GM18508 (cell line): ENCODE data around the gene ARID3A.
"Not testable (repeated sequence)": the region's sequence is repeated elsewhere in the genome, so short reads cannot be mapped to it uniquely, and the experiment has no call there.

ENCODE experiments used
- ATAC-seq: cut with Tn5 transposase; IDR thresholded peaks from one replicate; pipeline ENCODE4 v1.9.1; 2021; ENCODE audit warnings: moderate number of reproducible peaks; ENCODE audit not compliant: insufficient read depth, unreplicated experiment

The ARID3A gene

GRCh38 chr19:1012334-1012733, 86.5 kb downstream of the ARID3A start:
- no peak for ATAC-seq

GRCh38 chr19:1013218-1013617, 87.4 kb downstream of the ARID3A start:
- ATAC-seq: no peak

DNA sequence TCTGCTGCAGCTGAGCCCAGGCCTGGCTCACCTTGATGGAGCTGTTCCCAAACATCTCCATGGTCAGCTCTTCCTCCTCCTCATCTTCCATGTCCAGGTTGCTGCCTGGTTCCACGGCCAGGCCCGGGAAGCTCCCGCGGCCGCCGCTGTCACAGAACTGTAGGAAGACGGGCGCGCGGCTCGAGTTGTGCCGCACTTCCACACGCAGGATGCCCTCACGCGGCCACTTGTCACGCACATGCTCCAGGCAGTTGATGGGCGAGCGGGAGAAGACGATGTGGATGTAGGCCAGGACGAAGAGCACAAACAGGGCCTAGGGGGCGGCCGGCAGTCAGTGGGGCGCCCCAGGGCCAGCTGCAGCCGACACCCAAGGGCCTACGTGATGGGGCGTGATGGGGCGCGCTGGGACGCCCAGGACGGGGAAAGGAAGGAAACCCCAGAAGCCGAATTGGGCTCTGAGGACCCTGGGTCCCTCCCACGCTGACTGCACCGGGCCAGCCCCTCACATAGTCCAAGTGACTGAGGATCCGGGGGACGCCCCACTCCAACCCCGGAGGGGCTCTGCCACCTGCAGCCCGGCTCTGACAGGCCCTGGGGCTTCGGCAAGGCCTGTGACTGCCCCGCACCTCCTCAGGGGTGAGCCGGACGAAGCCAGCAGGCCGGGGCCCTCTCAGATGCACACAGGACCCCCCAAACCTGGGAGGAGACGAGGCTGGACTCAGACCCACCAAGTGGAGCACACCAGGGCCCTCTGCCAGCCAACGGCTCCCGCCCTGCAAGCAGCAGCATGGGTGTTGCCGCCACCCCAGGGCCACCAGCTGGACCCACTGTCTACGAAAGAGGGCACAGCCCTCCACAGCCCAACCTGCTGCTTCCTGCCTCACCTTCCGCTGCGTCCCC, 88.6 kb downstream of the ARID3A start:
- ATAC-seq: no peak

DNA sequence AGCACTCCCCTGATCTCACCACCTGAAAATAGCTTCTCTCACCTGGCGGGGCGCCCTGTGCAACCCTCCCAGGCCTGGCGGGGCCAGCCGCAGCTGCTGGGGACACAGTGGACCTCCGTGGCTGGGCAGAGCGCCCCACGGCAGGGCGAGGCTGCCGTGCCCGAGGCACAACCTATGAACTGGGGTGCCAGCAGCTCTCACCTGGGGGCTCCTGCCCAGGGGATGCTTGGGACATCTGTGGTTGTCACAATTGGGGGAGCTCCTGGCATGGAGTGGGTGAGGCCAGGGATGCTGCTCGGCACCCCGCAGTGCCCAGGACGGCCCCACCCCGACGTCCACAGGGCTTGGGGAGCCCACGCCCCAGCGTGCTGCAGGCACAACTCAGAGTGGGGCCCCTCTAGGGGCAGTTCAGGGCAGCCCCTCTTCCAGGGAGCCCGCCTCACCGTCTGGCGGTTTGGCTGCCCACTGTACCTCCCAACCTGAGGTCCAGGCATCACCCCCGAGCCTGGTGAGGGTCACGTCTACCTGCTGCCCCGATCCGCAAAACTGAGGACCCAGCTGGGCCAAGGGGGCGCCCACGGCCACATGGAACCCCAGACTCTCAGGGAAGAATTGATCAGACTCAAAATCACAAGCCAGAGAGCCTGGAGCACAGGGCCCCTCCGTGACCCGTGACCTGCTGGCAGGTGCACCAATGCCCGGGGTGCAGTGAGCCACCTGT, 89.4 kb downstream of the ARID3A start:
- ATAC-seq: no peak

DNA sequence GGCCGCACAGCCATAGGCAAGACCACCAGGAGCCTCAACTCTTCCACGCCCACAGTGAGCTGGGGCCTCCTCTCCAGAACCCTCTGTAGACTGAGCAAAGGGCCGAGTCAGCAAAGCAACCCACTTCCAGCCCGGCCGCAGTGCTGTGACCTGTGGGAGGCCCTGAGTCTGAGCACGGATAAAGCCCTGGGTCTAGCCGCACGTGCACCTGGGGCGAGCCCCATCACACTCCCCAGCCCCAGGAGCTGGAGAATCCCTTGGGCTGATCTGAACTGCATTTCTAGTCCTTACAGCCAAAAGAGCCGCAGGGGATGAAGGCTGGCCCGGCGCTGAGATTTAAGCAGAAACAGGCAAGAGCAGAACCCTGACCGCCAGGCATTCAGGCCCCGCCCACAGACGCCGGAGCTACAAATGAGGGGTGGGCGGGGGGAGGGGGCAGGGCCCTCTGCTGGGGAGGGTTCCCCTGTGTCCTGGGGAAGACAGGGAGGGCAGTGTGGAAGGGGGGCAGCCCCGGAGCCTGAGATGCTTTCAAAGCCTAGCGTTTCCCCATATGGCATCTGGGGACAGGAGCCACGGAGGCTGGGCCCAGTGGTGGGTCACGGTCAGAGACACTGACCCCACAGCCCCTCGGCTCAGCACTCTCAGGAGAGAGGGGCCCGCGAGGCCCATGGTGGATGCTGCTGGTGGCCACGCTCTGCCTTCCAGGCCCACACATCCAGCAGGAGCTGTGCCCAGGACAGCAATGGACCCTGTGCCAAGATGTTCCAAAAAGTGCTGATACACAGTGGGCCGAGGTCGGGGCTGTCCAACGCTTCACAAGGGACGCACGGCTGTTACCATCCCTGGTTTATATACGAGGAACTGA, 90.2 kb downstream of the ARID3A start:
- no peak for ATAC-seq

- ATAC-seq: no peak
These were observed 90.8 kb downstream of the ARID3A start for GRCh38 chr19:1016647-1017114.

GRCh38 chr19:1017115-1017905, 91.5 kb downstream of the ARID3A start:
- ATAC-seq: no peak

DNA sequence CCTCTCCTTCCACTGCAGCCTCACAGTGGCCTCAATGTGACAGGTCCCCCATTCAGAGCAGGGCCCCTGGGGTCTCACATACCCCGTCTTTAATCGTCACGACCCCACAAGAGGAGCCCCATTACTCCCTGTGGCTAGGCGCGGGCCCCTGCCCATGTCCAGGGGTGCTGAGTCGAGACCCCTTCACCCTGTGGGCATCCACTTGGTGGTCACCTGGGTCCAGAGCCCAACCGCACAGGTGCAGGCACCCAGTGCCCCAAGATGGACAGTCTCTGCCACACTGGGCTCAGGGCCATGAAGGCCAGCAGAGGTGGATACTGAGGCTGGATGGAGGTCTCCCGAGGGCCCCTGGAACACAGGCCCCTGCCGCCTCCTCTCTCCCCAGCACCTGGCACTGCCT, 92.1 kb downstream of the ARID3A start:
- ATAC-seq: no peak

- no peak for ATAC-seq
These were observed 92.6 kb downstream of the ARID3A start for GRCh38 chr19:1018393-1018792.

- ATAC-seq: no peak
These were observed 93.2 kb downstream of the ARID3A start for GRCh38 chr19:1018932-1019615.

GRCh38 chr19:1019616-1019961, 93.8 kb downstream of the ARID3A start:
- no peak for ATAC-seq

DNA sequence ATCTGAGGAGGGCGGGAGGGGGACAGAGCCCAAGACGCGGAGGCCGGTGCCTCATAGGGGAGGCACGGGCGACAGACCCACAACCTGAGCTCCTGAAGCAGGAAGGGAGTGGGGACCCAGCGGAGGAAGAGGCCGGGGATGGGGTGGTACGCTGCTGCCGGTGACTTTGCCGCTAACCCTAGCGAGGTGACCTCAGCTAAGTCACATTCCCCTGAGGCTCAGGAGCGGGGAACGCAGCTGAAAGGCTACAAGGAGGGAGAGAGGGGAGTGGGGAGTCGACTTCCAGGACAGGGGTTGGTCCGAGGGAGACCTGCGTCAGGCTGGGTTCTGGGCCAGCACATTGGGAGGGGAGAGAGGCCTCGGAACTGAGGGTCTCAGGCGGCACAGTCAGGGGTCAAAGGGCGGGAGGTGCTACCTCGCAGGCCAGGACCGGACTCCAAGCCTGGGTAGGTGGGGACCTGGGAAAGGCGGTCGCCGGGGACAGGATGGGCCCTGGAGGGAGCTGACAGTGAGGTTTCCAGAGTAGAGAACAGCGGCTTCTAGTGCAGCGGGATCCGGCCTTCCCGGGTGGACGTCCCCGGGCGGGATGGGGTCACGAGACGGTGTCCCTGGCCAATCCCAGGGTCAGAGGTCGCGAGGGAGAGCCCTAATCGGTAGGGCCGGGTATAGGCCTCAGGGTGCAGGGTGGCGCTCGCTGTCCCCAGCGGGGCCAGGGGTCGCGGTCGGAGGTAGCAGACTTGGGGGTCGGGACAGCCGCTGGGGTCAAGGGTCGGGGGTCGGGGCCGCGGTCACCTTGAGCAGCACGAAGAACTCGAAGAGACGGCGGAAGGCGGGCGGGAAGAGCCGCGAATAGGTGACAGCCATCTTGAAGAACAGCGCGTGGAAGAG, 94.4 kb downstream of the ARID3A start:
- ATAC-seq: no peak

DNA sequence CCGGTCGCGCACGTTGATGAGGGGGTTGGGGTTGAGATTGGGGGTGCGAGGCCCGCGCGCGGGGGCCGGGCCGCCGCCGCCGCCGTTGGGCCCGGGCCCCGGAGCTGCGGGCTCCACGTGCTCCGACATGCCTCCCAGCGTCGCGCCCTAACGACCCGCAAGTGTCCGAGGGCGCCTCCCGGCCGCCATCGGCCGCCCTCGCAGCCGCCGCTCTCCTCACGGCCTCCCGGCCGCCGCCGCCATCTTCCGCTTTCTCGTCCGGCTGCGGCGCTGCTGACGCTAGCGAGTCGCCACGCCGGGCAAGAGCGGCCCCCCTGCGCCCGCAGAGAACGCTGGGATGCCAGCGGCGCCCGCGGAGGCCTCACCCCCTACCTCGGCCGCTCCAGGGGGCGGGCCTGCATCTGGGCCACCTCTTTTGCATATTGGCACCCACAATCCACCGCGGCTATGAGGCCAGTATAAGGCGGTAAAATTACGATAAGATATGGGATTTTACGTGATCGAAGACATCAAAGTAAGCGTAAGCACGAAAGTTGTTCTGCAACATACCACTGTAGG, 95.1 kb downstream of the ARID3A start, which contains the start of gene TMEM259:
TSS of gene TMEM259 (minus strand) at position 256 of the 558 bp plus-strand sequence. CDS start at position 129, 127 bp downstream.
- ATAC-seq: peak; percentile 41

GRCh38 chr19:1023883-1024188, 98.0 kb downstream of the ARID3A start:
- not testable (repeated sequence) for ATAC-seq

DNA sequence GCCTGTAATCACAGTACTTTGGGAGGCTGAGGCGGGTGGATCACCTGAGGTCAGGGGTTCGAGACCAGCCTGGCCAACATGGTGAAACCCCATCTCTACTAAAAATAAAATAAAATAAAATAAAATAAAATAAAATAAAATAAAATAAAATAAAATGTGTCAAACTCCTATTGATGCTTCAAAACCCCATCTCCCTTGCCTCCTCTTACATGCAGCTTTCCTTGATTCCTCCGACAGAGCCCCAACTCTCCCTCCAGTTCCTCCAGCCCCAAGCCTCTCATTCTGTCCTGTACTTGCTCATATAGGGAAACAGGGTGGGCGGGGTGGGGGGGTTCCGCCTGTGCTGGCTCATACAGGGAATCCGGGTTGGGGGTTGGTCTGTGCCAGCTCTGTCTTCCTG, 99.2 kb downstream of the ARID3A start:
- not testable (repeated sequence) for ATAC-seq
